ENCODE measurements around the gene NRP1.

Gene NRP1

DNA sequence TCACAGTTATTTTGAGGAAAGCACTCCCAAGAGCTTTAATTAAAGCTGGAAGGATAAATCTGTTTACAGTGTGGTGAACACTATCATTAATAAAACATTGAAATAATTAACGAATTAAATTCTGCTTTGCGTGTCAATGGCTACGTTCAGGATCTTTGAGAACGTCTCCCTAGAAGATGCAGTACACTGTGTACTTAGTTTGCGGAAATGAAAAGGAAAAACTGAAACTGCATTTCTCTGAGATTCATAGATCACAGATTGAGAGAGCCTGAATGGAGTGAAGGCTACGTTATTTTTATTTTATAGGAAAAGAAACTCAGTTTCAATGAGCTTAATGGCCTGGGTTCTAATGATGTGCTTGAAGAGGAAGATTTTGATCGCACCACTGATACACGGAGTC is 85.3 kb downstream of the NRP1 start:
- no peak for TF ChIP-seq FOXM1 (IDR thresholded peaks at IDR 0.05; ENCODE audit: borderline replicate concordance, low read depth)
- TF ChIP-seq TAF1 (IDR thresholded peaks at IDR 0.05; ENCODE audit: low read depth): no peak
- TF ChIP-seq, protein P1, sequence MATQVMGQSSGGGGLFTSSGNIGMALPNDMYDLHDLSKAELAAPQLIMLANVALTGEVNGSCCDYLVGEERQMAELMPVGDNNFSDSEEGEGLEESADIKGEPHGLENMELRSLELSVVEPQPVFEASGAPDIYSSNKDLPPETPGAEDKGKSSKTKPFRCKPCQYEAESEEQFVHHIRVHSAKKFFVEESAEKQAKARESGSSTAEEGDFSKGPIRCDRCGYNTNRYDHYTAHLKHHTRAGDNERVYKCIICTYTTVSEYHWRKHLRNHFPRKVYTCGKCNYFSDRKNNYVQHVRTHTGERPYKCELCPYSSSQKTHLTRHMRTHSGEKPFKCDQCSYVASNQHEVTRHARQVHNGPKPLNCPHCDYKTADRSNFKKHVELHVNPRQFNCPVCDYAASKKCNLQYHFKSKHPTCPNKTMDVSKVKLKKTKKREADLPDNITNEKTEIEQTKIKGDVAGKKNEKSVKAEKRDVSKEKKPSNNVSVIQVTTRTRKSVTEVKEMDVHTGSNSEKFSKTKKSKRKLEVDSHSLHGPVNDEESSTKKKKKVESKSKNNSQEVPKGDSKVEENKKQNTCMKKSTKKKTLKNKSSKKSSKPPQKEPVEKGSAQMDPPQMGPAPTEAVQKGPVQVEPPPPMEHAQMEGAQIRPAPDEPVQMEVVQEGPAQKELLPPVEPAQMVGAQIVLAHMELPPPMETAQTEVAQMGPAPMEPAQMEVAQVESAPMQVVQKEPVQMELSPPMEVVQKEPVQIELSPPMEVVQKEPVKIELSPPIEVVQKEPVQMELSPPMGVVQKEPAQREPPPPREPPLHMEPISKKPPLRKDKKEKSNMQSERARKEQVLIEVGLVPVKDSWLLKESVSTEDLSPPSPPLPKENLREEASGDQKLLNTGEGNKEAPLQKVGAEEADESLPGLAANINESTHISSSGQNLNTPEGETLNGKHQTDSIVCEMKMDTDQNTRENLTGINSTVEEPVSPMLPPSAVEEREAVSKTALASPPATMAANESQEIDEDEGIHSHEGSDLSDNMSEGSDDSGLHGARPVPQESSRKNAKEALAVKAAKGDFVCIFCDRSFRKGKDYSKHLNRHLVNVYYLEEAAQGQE (IDR thresholded peaks at IDR 0.05; ENCODE audit: low read depth): no peak

DNA sequence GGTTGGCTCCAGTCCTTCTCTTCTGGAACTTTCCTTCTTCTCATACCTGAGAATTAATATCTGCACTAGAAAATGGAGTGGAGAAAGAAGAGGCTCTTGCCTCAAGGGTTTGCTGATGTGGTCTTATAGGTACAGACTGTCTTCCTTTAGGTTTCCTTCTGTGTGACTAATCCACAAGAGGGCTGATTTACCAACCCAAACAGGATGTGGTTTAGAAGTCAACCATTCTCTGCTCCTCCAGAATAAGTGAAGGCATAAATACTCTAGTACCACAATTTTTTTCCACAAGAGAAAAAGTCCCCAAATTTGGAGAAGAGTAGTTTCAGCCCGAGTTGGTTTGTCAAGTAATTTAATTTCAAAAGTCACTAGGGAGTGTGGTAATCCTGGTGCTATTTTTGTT is 85.8 kb downstream of the NRP1 start:
- TF ChIP-seq, protein P2, sequence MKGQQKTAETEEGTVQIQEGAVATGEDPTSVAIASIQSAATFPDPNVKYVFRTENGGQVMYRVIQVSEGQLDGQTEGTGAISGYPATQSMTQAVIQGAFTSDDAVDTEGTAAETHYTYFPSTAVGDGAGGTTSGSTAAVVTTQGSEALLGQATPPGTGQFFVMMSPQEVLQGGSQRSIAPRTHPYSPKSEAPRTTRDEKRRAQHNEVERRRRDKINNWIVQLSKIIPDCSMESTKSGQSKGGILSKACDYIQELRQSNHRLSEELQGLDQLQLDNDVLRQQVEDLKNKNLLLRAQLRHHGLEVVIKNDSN (IDR thresholded peaks at IDR 0.05): no peak
- TF ChIP-seq CREB1 (IDR thresholded peaks at IDR 0.05; ENCODE audit: low read depth) (no peak), TAF1 (IDR thresholded peaks at IDR 0.05; ENCODE audit: low read depth) (no peak), CEBPB (IDR thresholded peaks at IDR 0.05) (no peak), EP300 (IDR thresholded peaks at IDR 0.05; ENCODE audit: borderline replicate concordance) (no peak), EGR1 (IDR thresholded peaks at IDR 0.05) (no peak), TCF12 (IDR thresholded peaks at IDR 0.05; ENCODE audit: low read depth) (no peak), RAD21 (IDR thresholded peaks at IDR 0.05; ENCODE audit: low read depth) (no peak), NFIC (IDR thresholded peaks at IDR 0.05) (no peak), ZBTB7A (IDR thresholded peaks at IDR 0.05; ENCODE audit: low read depth) (no peak), FOXM1 (IDR thresholded peaks at IDR 0.05; ENCODE audit: borderline replicate concordance, low read depth) (no peak), TEAD4 (IDR thresholded peaks at IDR 0.05) (no peak), YY1 (IDR thresholded peaks at IDR 0.05; ENCODE audit: low read depth) (no peak)
- TF ChIP-seq, protein P3, sequence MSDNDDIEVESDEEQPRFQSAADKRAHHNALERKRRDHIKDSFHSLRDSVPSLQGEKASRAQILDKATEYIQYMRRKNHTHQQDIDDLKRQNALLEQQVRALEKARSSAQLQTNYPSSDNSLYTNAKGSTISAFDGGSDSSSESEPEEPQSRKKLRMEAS (IDR thresholded peaks at IDR 0.05): no peak
- TF ChIP-seq, protein P1 (IDR thresholded peaks at IDR 0.05; ENCODE audit: low read depth): no peak

DNA sequence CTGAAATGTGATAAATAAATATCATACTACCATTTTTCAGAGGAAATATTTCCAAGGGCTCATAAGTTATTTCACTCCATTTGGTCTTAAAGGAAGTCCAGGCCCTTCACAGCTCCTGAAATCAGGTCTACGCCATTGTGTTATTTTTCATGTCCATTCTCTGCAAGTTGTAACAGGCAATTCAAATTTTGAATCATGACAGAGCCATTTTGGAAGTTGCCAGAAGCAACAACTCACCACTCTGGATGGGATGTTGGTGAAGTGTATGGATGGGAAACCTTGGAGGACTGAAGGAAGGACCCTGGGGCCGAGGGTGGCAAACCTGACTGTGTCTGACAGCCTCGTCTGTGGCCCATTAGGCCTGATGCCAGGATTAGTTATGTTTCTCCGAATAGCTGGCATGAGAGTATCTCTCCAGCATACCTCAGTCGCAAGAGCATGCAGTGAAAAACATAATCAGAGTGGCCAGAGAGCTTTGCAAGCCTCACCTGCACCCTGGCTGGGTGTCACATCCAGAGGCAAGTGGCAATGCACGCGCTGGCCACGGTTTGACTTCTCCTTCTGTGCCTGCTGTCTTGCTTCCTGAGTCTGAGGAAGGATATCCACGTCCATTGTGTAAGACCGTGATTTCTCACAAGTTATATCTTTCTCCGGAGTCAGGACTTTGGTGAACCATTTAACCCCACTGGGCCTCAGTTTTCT is 87.1 kb downstream of the NRP1 start:
- TF ChIP-seq NFIC (IDR thresholded peaks at IDR 0.05) (no peak), TAF1 (IDR thresholded peaks at IDR 0.05; ENCODE audit: low read depth) (no peak), CEBPB (IDR thresholded peaks at IDR 0.05) (no peak), CREB1 (IDR thresholded peaks at IDR 0.05; ENCODE audit: low read depth) (no peak), EP300 (IDR thresholded peaks at IDR 0.05; ENCODE audit: borderline replicate concordance) (no peak), RAD21 (IDR thresholded peaks at IDR 0.05; ENCODE audit: low read depth) (no peak), ZBTB7A (IDR thresholded peaks at IDR 0.05; ENCODE audit: low read depth) (no peak), TCF12 (IDR thresholded peaks at IDR 0.05; ENCODE audit: low read depth) (no peak), YY1 (IDR thresholded peaks at IDR 0.05; ENCODE audit: low read depth) (no peak), TEAD4 (IDR thresholded peaks at IDR 0.05) (no peak), FOXM1 (IDR thresholded peaks at IDR 0.05; ENCODE audit: borderline replicate concordance, low read depth) (no peak)
- TF ChIP-seq, protein P1 (IDR thresholded peaks at IDR 0.05; ENCODE audit: low read depth): no peak
- TF ChIP-seq, protein P3 (IDR thresholded peaks at IDR 0.05): no peak

DNA sequence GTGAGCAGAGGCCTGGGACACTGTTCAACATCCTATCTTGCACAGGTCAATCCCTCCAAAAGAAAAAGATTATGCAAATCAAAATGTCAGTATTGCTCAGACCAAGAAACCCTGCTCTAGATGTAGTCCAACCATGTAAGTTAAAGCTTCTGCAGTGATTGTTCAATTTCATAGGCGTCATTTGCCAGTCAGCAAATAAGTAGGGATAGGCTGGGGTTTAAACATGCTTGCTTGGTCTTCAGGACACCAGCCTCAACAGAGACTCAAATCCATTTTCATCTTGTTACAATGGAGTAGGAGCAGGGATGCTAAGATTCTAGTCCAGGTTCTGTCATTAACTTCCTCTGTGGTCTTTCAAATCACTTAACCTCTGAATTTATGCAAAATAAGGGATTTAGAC is 89.1 kb downstream of the NRP1 start:
- TF ChIP-seq, protein P3 (IDR thresholded peaks at IDR 0.05): no peak
- no peak for TF ChIP-seq EP300 (IDR thresholded peaks at IDR 0.05; ENCODE audit: borderline replicate concordance)
- TF ChIP-seq EGR1 (IDR thresholded peaks at IDR 0.05): no peak
- TF ChIP-seq, protein P2 (IDR thresholded peaks at IDR 0.05): no peak
